Astrocyte of the hippocampus (primary cell): ENCODE measurements around the gene SPPL2B.

Source experiments
- DNase-seq: peaks from one replicate; pipeline ENCODE4 v3.0.0; 2011; ENCODE audit warnings: low read depth, low spot score

SPPL2B gene

DNA sequence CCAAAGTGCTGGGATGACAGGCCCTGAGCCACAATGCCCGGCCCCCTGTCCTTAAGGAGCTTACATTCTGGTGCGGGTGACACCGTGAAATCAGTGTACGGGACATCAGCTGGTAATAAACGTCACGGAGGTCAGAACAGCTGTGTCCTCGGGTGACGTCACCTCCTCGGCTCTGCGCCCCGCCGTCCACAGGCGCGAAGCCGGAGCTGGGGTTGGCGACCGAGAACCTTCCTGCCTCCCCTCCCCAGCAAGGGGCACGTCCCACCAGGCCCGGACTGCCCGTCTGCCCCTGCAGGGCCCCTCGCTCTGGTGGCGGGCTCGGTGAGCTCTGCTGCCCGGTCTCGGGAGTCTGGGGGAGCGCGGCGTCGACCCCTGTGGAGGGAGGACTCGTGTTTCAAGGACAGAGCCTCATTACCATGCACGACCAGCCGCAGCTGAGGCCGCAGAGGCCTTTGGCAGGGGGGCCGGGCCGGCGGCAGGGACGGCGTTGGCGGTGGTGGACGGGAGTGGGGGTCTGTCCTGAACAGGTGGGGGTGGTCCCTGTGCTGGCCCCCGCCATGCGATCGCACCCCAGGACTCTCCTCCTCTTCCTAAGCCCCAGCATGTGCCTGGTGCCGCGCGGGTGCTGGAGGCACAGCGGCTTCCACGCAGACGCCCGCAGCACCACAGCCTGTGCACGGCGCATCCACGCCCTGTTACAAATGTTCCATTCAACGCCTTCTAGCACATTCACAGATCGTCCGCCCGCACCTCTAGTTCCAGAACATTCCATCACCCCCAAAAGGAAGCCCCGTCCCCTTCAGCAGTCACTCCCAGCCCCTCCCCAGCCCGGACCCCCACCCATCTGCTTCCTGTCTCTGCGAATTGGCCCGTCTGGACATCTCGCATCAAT lies 25.9 kb upstream of the SPPL2B start:
- peak; percentile 61 for DNase-seq

DNA sequence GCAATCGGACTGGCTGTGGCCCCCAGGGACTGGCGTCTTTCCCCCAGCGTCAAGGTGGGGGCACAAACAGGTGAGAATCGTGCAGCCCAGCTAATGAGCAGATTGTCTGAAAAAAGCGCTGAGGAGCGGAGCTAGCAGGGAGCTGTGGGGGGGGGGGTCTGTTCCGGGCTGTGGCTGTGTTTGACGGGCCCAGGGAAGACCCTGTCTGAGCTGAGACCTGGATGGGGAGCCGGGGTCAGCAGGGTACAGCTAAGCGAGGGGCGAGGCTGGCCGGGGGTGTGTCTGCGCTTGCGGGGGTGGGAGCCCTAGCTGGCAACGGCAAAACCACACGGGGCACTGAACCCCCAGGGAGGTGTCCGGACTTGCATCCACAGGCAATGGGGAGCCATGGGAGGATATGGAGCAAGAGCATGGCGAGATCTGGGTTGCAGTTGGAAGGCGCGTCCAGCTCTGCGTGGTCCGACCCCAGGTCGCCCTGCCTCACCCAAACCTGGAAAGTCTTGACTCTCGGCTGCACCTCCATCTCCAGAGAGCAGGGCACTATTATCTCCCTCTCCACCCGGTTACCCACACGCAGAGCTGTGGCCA lies 25.2 kb upstream of the SPPL2B start:
- DNase-seq: no peak

DNA sequence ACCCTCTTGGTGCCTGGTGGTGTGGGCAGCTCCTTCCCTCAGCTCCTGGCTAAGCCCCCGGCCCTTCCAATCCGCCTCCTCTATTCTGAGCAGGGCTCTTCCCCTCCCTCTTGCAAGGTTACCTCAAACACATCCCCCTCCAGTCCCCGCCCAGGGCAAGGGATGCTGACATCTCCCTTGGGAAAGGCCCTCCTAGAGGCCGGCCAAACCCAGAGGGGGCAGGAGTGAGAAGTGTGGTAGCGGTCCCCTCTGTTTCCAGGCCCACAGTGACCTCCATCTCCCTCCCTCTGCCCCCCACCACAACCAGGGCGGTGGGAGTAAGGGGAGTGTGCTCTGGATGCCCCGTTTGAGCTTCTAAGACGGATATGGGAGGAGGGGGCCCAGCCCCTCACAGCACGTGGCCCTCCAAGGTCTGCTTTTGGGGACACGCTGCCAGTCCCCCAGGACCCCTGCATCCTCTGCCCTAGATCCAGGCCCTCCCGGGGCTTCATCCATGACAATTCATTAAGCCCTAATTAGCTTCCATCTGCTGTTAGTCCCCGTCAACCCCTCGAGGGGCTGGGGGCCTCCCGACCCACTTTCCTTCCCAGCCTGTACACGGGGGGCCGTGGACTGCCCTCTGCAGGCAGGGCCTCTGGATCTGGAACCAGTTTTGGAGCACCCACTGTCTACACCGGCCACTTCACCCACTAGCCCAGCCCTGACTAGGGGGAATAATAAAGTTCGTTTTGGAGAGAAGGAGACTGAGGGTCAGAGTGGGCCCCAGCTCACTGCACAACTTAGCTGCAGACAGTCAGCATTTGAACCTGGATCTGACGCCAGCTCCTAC lies 22.8 kb upstream of the SPPL2B start:
- no peak for DNase-seq

DNA sequence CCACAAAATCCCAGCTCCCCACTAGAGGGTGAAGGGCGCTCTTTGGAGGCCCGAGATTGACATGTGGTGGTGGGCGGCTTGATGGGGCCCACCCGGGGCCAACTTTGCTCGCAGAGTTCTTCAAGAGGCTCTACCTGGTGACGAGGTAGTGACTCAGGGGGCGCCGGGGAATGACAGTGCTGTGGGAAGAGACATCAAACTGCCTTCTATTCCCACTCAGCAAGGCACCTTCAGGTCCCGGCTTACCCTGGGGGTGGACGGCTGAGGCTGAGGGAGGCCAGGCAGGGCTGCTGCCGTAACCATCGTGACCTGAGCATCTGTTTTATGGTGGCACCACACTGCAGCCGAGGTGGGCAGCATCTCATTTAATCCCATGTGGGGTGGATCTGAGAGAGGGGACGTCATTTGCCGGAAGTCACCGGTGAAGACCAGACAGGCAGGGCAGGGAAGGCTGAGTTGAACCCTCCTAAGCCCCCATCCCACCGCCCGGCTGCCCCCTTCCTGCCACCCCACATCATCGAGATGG lies 22.1 kb upstream of the SPPL2B start:
- no peak for DNase-seq

DNA sequence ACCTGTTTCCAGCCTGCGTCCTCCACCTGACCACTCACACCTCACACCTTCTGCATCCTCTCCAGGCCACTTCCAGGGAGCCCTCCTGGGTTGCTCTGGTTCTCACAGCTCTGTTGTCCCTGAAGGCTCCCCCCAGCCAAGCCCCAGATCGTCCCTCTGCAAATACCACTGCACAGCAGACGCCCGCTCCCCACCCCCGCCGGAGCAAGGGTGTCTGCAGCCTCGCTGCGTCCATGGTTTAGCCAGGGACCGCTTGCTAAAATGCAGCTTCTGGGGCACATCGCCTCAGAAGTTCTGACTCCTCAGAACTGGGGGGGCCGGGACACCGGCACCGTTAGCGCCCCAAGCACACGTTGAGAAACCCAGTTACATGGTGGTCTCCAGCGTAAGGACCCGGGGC lies 21.5 kb upstream of the SPPL2B start:
- DNase-seq: no peak

DNA sequence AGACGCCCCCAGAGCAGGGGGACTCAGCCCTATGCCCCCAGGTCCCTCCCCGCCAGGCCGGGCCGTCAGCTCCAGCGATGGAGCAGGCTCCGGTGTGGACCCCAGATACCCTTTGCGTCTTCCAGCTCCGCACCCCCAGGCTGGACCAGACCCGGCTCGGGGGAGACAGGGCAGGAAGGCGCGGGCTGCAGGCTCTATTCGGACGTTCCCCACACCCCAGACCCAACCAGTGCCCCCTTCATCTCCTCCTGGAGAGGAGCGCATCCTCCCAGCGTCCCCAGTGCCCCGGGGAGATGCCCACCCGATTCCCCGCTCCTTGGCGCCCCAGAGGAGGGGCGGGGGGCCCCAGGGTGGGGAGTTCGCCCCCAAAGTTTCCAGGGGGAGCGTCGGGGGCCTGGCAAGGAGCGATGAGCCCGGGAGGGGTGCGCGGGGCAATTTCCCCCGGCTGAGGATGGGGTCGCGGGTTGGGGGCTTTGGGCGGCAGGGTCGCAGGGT lies 20.9 kb upstream of the SPPL2B start:
- DNase-seq: no peak

DNA sequence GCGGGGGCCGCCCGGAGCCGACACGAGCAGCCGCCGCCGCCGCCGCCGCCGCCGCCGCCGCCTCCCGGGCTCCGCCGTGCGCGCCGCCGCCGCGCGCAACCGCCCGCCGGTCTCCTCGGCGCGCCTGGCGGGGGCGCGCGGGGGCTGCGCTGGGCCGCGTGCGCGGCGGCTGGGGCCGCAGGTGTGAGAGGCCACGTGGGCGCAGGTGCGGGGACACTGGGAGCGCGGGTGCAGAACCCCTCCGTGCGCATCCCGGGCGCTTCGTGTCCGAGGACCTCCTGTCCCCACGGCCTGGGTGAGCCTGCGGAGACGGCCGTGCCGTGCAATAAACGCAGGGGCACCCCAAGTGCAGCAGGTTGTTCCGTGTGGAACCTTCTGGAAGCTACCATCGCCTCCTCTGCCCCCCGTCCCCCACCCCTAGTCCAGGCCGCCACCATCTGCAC lies 20.3 kb upstream of the SPPL2B start, which contains the start of gene LINGO3:
Gene LINGO3 (minus strand): TSS at position 41 of the 443 bp plus-strand sequence. CDS start 16,378 bp downstream, outside the sequence.
- no peak for DNase-seq

DNA sequence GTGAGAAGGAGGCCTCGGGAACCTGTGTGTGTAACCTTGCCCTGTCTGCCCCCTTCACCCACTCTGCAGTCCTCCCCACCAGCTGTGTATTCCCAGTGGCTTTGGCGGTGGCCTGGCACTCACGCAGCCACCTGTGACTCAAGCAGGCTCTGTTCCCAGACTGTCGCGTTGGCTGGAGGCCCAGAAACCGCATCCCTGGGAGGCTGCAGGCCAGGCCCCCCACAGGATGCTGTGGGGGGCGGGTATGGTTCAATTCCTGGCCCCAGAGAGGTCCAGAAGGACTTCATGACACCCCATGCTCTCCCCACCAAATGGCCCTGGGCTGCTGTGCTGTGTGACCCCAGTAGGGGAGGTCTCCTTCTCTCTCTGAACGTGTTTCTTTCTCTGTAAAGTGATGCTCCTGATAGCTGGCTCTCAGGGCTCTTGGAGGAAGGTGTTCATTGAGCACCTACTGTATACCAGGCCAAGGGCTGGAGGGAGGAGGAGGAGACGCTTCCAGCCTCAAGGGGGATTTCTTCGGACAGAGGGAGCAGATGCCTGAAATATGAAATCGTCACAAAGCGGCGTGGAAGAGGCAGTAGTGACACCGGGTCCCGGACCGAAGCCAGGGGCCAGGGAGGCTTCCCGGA lies 18.6 kb upstream of the SPPL2B start:
- DNase-seq: peak; percentile 83

DNA sequence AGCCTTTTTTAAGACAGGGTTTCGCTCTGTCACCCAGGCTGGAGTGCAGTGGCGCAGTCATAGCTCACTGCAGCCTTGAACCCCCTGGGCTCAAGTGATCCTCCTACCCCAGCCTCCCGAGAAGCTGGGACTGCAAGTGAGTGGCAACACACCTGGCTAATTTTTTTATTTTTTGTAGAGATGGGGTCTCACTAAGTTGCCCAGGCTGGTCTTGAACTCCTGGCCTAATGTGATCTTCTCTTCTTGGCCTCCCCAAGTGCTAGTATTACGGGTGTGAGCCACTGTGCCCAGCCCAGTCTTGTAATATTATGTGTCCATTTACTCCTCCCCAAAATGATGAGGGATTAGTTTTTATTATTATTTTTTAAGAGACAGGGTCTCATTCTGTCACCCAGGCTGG lies 17.4 kb upstream of the SPPL2B start:
- DNase-seq: no peak

DNA sequence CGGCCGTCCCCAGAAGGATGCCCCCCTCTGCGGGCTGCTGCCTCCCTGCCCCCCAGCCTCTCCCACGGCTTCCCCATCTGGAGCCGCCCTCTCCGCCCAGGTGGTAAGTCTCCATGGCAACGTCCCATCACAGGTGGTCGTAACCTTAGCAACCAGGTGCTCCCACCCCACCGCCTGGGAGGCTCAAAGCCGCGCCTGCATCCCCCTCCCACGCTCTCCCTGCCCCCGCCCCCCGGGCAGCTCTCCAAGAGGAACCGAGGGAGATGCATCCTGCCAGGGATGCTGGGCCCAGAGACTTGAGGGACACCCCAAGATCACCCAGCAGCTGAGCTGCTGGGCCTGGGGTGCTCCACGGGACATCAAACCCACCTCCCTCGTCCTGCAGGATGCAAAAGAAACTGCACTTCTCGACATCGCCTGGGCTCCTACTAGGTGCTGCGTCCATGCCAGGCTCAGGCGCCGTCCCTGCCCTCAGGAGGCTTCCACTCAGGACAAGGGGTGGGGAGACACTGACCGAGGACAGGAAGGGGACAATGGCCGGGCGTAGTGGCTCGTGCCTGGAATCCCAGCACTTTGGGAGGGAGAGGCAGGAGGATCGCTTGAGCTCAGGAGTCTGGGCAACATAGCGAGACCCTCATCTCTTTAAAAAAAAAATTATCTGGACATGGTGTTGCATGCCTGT lies 15.5 kb upstream of the SPPL2B start:
- DNase-seq: no peak

DNA sequence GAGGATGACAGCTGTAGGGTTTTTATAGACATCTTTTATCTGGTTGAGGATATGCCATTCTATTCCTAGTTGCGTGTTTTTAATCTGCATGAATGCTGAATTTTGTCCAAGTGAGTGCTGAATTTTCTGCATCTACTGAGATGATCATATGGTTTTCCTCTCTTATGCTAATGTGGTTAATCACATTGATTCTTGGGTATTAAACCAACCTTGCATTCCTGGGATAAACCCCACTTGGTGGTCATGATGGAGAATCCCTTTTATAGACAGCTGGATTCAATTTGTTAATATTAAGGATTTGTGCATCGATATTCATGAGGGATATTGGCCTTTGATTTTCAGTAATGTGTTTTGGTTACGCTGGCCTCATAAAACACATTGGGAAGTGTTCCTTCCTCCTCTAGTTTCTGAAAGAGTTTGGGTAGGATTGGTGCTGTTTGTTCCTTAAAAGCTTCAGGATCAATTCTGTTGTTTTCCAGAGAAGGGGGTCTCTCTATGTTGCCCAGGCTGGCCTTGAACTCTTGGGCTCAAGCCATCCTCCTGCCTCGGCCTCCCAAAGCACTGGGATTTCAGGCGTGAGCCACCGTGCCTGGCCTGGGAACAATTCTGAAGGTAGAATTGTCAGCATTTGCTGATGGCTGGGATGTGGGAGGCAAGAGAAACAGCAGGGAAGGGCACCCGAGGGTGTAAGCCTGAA lies 13.2 kb upstream of the SPPL2B start:
- no peak for DNase-seq

DNA sequence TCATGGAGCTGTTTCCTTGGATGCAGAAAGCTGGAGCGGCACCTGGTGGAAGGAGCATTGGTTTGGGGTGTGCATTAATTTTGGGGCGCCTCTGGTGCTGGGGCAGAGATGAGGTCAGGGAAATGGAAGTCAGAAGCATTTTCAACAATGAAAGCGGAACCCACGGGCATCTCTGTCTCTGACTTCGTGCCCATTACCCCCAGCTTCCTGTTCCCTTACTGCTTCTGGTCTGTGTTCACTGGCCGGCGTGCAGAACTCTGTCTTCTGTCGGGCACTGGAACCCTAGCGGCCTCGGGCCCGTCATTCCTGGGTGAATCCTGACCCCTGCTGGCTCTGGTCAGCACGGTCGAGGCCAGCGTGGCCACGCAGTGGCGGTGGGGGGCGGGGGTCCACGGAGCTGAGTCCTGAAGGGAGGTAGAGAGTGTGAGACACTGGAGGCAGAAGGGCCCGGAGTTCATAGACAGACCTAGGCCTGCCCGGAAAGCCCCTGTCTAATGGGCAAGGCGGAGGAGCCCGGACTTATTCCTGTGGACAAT lies 12.6 kb upstream of the SPPL2B start:
- DNase-seq: peak; percentile 83

DNA sequence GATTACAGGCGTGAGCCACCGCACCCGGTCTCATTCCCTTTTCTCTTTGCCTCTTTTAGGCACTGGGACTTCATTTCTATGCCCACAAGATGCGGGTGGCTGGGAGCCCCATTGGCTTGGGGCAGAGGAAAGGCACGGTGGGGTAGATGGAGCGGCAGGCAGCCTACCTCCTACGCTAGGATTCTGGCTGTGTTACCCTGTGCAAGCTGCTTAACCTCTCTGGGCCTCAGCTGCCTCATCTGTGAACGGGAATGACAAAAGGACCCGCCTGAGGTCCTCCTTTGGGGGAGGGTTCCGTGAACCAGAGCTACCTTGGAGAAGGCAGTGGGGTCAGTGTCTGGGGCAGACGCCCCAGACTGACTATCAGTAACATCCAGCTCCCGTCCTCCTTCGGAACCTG lies 11.2 kb upstream of the SPPL2B start:
- DNase-seq: no peak

DNA sequence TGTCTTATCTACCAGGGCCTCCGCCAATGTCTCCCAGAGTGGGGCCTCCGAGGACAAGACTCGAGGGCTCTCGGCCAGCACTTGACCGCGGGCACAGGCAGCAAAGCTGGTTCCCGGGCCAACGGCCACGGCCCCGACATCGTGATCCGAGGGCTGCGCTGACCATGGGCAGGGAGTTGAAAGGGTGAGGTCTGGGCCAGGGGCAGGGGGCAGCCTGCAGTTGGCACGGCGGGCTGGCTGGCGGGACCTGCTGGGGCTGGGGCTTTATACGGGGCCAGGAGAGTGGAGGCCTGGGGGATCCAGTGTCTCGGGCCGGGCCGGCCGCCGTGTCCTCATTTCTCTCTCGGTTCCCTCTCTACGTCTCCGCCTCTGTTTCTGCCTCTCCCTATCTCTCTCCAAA lies 10.7 kb upstream of the SPPL2B start:
- no peak for DNase-seq

DNA sequence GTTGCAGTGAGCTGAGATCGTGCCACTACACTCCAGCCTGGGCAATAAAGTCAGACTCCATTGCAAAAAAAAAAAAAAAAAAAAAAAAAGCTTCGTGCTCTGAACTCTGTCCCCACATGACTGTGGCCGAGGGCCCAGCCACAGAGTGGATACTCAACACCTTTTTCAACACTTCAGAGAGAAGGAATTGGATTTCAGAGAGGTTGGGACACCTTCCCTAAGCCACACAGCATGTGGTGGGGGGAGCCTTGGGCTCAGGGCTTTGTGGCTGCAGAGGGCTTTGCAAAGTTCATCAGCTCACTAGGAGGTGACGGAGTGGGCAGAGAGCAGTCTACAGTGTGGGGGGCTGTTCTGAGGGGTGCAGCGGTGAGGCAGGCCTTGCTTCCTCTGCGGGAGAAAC lies 9.6 kb upstream of the SPPL2B start:
- no peak for DNase-seq

DNA sequence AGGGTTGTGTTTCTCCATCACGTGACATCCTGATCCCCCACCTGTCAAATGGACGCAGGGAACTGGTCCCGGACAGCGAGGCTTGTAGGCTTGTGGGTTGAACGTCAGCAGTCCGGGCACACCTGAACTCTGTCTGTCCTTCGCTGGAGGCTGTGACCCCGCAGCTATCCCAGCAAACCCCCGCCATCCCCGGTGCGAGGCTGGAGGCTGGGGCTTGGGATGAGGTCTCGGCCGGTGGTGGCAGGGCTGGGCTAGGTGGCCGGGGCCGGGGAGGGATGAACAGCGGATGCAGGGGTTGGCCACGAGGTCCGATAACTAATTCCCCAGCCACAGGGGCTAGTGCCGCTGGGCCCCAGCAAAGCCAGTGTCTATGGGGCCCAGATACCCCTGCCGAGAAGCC lies 8.9 kb upstream of the SPPL2B start:
- no peak for DNase-seq

DNA sequence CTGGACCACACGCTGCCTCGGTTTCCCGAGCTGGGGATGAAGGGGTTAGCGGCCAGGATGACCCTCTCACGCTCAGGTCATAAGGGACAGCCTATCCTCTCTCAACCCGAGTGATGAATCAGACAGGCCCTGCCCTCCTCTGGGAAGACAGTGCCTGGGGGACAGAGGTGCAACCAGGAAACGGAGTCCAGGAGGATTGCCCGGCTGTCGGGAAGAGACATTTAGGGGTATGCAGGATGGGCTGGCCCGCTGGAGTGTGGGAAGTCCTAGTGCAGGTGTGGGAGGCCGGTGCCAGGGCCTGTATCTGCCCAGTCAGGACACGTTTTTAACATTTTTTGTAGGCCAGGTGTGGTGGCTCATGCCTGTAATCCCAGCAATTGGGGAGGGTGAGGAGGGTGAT lies 8.4 kb upstream of the SPPL2B start:
- no peak for DNase-seq

DNA sequence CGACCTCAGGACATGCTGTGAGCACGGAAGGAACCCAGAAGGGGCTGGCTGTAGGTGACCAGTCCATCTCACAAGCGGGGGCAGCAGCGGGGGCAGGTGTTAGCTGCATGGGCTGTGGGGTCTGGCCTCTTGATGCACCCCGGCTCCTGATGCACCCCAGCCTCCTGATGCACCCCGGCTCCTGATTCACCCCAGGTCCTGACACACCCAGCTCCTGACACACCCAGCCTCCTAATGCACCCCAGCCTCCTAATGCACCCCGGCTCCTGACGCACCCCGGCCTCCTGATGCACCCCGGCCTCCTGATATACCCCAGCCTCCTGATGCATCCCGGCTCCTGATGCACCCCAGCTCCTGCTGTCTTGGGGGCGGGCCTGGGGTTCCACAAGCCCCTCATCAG lies 7.5 kb upstream of the SPPL2B start:
- DNase-seq: no peak

DNA sequence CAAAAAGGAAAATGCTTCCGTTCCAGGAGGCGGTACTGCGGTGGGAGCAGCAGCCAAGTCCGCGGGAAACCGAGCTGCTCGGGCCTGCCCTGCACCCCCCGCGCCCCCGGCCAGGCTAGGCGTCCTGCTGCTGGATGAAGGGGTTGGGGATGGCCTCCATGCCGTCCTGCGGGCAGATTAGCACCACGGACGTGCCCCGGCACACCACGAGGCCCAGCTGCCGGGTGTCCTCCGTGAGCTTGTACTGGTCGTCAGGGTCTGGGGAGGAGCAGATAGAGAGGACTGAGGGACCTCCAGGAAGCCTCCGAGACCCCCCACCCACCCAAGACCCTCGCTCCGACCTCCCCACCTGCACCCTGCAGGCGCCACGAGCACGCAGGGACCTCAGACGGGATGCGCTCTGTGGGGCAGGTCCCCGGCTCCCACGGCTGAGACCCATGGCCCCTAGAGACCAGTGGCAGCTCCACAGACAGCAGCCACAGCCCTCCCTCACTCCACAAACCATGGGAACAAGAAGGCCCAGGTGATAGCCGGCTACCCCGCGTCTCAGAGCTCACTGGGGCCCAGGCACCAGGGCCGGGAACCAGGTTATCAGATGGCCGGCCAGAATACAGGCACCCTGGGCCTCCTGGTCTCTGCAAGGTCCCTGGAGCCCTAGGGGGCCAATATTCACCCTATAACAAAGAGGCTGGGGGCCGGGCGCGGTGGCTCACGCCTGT lies 6.8 kb upstream of the SPPL2B start:
- DNase-seq: no peak
